GM23338 (cell line): ENCODE results near the gene RPL15. TPM values are rescaled to one million over a fixed set of nuclear protein-coding genes. Genes with fewer than 3 reads are reported as not detected.

Source experiments
- ATAC-seq: fragments of 200-7000 bp; cut with Tn5 transposase; 3 replicates; pipeline ENCODE4 v1.9.1; 2020
- DNase-seq: peaks from one replicate; pipeline ENCODE4 v3.0.0-alpha.2; 2015; ENCODE audit warnings: low spot score
- H2AFZ ChIP-seq: fragments of 200-600 bp; sonication (generic); 2 replicates; pipeline ENCODE4 v1.8.0; 2016; ENCODE audit warnings: antibody characterized with exemption, mild to moderate bottlenecking, moderate library complexity
- H3F3A ChIP-seq: fragments of 200-600 bp; sonication (generic); replicated peaks from 2 replicates; pipeline ENCODE4 v1.8.0; 2017; ENCODE audit warnings: antibody characterized with exemption, mixed run types, low read depth
- H3K27ac ChIP-seq: fragments of 200-600 bp; sonication (generic); 2 replicates; pipeline ENCODE4 v1.6.1; 2016; ENCODE audit warnings: low read depth
- H3K27me3 ChIP-seq: fragments of 200-600 bp; sonication (generic); 2 replicates; pipeline ENCODE4 v1.8.0; 2016; ENCODE audit warnings: mild to moderate bottlenecking, mixed run types, moderate library complexity; ENCODE audit not compliant: insufficient read depth
- H3K36me3 ChIP-seq: fragments of 200-600 bp; sonication (generic); 2 replicates; pipeline ENCODE4 v1.8.0; 2016; ENCODE audit warnings: mild to moderate bottlenecking; ENCODE audit not compliant: insufficient read depth
- H3K4me1 ChIP-seq: fragments of 200-600 bp; sonication (generic); 2 replicates; pipeline ENCODE4 v1.8.0; 2016; ENCODE audit warnings: mild to moderate bottlenecking, moderate library complexity; ENCODE audit not compliant: insufficient read depth
- H3K4me2 ChIP-seq: fragments of 200-600 bp; sonication (generic); 2 replicates; pipeline ENCODE4 v1.7.1; 2017; ENCODE audit warnings: mixed run types
- H3K4me3 ChIP-seq: fragments of 200-600 bp; sonication (generic); 2 replicates; pipeline ENCODE4 v1.6.1; 2016; ENCODE audit warnings: mixed run types
- H3K79me2 ChIP-seq: fragments of 200-600 bp; sonication (generic); replicated peaks from 2 replicates; pipeline ENCODE4 v1.8.0; 2017; ENCODE audit warnings: mild to moderate bottlenecking; ENCODE audit not compliant: insufficient read depth
- H3K9me2 ChIP-seq: fragments of 200-600 bp; sonication (generic); 2 replicates; pipeline ENCODE4 v1.8.0; 2017; ENCODE audit not compliant: insufficient read depth
- H4K20me1 ChIP-seq: fragments of 200-600 bp; sonication (generic); replicated peaks from 2 replicates; pipeline ENCODE4 v1.8.0; 2017; ENCODE audit warnings: mild to moderate bottlenecking; ENCODE audit not compliant: insufficient read depth
- H3K27ac Mint-ChIP-seq: 2 replicates; pipeline ENCODE4 v1.8.0; 2020; ENCODE audit warnings: inconsistent platforms, mild to moderate bottlenecking, moderate library complexity, mixed read lengths
- H3K27me3 Mint-ChIP-seq: 3 replicates; pipeline ENCODE4 v1.8.0; 2022; ENCODE audit warnings: low read depth, mild to moderate bottlenecking, moderate library complexity, mixed read lengths, inconsistent platforms; ENCODE audit not compliant: insufficient read depth, poor library complexity
- H3K36me3 Mint-ChIP-seq: 3 replicates; pipeline ENCODE4 v1.8.0; 2021; ENCODE audit warnings: low read depth, mild to moderate bottlenecking, inconsistent platforms, moderate library complexity, mixed read lengths
- H3K4me1 Mint-ChIP-seq: 3 replicates; pipeline ENCODE4 v1.8.0; 2020; ENCODE audit warnings: mild to moderate bottlenecking, inconsistent platforms, mixed read lengths
- H3K4me3 Mint-ChIP-seq: 3 replicates; pipeline ENCODE4 v1.8.0; 2021; ENCODE audit warnings: moderate library complexity, mild to moderate bottlenecking, inconsistent platforms, mixed read lengths
- H3K9me3 Mint-ChIP-seq: 3 replicates; pipeline ENCODE4 v1.8.0; 2020; ENCODE audit warnings: moderate library complexity, mild to moderate bottlenecking, inconsistent platforms, mixed read lengths
- ETS1 ChIP-seq: IDR thresholded peaks from 2 replicates; pipeline ENCODE4 v1.6.1; 2016; ENCODE audit warnings: antibody characterized with exemption
- EZH2 ChIP-seq: fragments of 200-600 bp; sonication (generic); IDR thresholded peaks from one replicate; pipeline ENCODE4 v1.8.0; 2017; ENCODE audit warnings: antibody characterized with exemption, mild to moderate bottlenecking, low read depth; ENCODE audit not compliant: unreplicated experiment
- POLR2AphosphoS5 ChIP-seq: IDR thresholded peaks from 2 replicates; pipeline ENCODE4 v1.6.1; 2016; ENCODE audit warnings: antibody characterized with exemption, low read depth
- ZNF331 ChIP-seq: fragments of 250-450 bp; sonication (Bioruptor Pico); IDR thresholded peaks from 2 replicates; pipeline ENCODE4 v1.5.0; 2020; ENCODE audit warnings: low read depth, mild to moderate bottlenecking, moderate library complexity
- ZNF462 ChIP-seq: fragments of 250-450 bp; sonication (Bioruptor Pico); IDR thresholded peaks from 2 replicates; pipeline ENCODE4 v1.5.0; 2020; ENCODE audit warnings: mild to moderate bottlenecking, moderate library complexity
- polyA plus RNA-seq: library from polyadenylated mRNA; unstranded; fragments of >200 nt; fragmentation: Nextera tagmentation; extraction: Ambion mirVana; gene quantifications from 2 replicates; pipeline ENCODE4 v1.2.1, GENCODE V29; 2016
- total RNA-seq: library from RNA; depleted of rRNA; stranded (reverse); fragments of >200 nt; shearing (Covaris generic); gene quantifications from 2 replicates; pipeline ENCODE4 v1.2.3, GENCODE V29; 2014

The RPL15 gene
- total and polyA plus RNA-seq, 2 experiments from 2014 or later, result 2,868 to 3,117 TPM

- Mint-ChIP-seq H3K4me3 (no peak overlapping the region), H3K27me3 (peaks cover 4% of the 10 kb centered on the region), H3K36me3 (no peaks in the 10 kb centered on the region; the same call in 2 of the 3 replicates), H3K27ac (no peak overlapping the region), H3K9me3 (no peaks in the 10 kb centered on the region), H3K4me1 (peaks cover 15% of the 10 kb centered on the region)
- no peaks in the 10 kb centered on the region for H4K20me1 ChIP-seq
- no peak for DNase-seq
- no peaks in the 10 kb centered on the region for H3K9me2 ChIP-seq
- H3K4me2 ChIP-seq, result no peak overlapping the region
- H3K27ac ChIP-seq, result no peak overlapping the region
- no peak overlapping the region for H2AFZ ChIP-seq
- 0 out of 2 replicates have a peak, but pooled peaks cover 3% of the 10 kb centered on the region for H3F3A ChIP-seq
- H3K4me1 ChIP-seq, result peaks cover 10% of the 10 kb centered on the region; the same call in 1 of the 2 replicates
- H3K27me3 ChIP-seq, result peaks cover 9% of the 10 kb centered on the region; the same call in 1 of the 2 replicates
- no peaks in the 10 kb centered on the region for H3K79me2 ChIP-seq
- TF ChIP-seq POLR2AphosphoS5 (no peak), ZNF462 (CRISPR knock-in tag) (no peak), ZNF331 (CRISPR knock-in tag) (no peak), ETS1 (no peak), EZH2 (no peak)
- H3K4me3 ChIP-seq, result no peak overlapping the region
- no peak for ATAC-seq
- H3K36me3 ChIP-seq, result no peaks in the 10 kb centered on the region
Measured at GRCh38 chr3:23940775-23941174, 23.8 kb downstream of the RPL15 start.
